Stomach smooth muscle (tissue), 2 donors: Measurements from ENCODE around the gene PDXK.

Source experiments
- H3K27ac ChIP-seq: one replicate; pipeline ENCODE4 v1.7.0; 2013; ENCODE audit warnings: mild to moderate bottlenecking, low read length, inconsistent platforms
- H3K27me3 ChIP-seq, 2 donors: one replicate each; pipeline ENCODE4 v1.7.0; 2013; ENCODE audit warnings: low read length in 2 of 2; ENCODE audit not compliant: insufficient read depth in 2 of 2, control insufficient read depth in 1 of 2
- H3K36me3 ChIP-seq, 2 donors: one replicate each; pipeline ENCODE4 v1.7.0; 2013; ENCODE audit warnings: low read length in 2 of 2; ENCODE audit not compliant: control insufficient read depth in 2 of 2, insufficient read depth in 2 of 2
- H3K4me1 ChIP-seq: one replicate; pipeline ENCODE4 v1.7.0; 2013; ENCODE audit warnings: low read length; ENCODE audit not compliant: control insufficient read depth, insufficient read depth
- H3K4me3 ChIP-seq, 2 donors: one replicate each; pipeline ENCODE4 v1.7.0; 2013; ENCODE audit warnings: low read length in 2 of 2
- H3K9ac ChIP-seq, 2 donors: one replicate each; pipeline ENCODE4 v1.7.0; 2013; ENCODE audit warnings: low read length in 2 of 2, mild to moderate bottlenecking in 1 of 2
- H3K9me3 ChIP-seq, 2 donors: one replicate each; pipeline ENCODE4 v1.7.0; 2013; ENCODE audit warnings: low read length in 2 of 2; ENCODE audit not compliant: control insufficient read depth in 2 of 2
- donor health status: healthy.
- donor health status: Pancreatic carcinoma.

The PDXK gene

GRCh38 chr21:43735236-43736091 lies 16.5 kb downstream of the PDXK start:
- no peak overlapping the region for H3K27ac ChIP-seq
- H3K27me3 ChIP-seq: no peaks in the 10 kb centered on the region
- H3K36me3 ChIP-seq: peaks cover 3 to 4% of the 10 kb centered on the region in 2 donors
- H3K9ac ChIP-seq: no peak overlapping the region
- no peak overlapping the region for H3K4me3 ChIP-seq
- H3K4me1 ChIP-seq: peaks cover 6% of the 10 kb centered on the region
- no peaks in the 10 kb centered on the region for H3K9me3 ChIP-seq

DNA sequence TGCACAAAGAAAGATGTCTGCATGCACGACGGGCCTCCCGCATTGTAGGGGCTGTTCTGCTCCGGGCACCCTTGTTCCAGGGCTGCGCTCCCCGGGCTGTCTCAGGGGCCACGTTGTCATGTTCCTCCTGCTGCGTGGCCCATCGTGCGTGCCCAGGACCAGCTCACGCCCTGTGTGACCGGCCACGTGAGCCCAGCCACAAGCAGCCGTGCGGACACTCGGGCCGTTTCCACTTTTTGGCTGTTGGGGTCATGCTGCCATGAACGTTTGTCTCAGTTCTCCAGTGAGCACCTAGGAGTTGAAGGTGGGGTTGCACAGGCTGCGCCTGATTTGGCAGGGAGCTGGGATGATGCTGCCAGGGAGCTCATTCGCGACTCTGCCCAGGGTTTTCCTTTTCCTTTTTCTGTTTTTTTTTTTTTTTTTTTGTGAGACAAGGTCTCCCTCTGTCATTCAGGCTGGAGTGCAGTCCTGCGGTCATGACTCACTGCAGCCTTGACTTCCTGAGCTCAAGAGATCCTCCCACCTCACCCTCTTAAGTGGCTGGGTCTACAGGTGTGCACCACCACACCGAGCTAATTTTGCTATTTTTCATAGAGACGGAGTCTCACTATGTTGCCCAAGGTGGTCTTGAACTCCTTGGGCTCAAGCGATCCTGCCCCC lies 17.4 kb downstream of the PDXK start:
- Histone ChIP-seq H3K27ac (no peak overlapping the region), H3K4me3 (no peak overlapping the region), H3K27me3 (no peaks in the 10 kb centered on the region), H3K9ac (no peak overlapping the region), H3K36me3 (peaks cover 3 to 4% of the 10 kb centered on the region in 2 donors), H3K4me1 (peaks cover 6% of the 10 kb centered on the region), H3K9me3 (no peaks in the 10 kb centered on the region)

DNA sequence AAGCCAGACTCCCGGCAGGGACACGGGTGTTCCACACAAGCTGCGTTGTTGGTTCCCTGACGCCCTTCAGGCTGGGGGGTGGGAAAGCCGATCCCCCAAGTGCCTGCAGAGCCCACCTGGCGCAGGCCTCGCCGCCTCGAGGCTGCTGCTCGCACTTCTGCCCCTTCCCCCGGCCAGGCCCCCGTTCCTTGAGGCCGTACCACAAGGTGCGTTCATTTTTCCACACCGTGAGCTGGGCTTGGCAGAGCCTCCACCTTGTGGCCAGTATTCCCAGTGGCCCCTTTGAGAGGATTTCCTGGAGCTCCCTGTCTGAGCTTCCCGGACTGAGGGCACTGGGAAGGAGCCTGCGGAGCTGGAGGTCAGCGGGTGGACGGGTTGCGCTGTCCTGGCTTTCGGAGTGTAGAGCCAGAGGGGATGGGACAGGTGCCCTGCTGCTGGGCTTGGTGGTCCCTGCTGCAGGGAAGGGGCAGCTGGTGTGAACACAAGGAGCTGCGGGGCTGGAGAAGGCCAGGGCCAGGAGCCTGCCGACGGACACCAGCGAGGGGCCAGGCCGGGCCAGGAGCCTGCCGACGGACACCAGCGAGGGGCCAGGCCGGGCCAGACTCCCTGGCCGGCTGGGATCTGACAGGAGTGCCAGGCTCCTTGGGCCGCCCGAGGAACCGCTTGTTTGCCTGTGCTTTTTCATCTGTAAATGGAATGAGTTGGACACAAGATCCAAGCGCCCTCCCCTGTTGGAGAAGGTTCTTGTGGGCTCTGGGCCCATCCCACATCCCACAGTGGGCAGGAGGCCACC lies 18.4 kb downstream of the PDXK start:
- no peaks in the 10 kb centered on the region for H3K27me3 ChIP-seq
- no peak overlapping the region for H3K4me3 ChIP-seq
- H3K9me3 ChIP-seq: no peaks in the 10 kb centered on the region
- H3K9ac ChIP-seq: no peak overlapping the region
- H3K4me1 ChIP-seq: peaks cover 9% of the 10 kb centered on the region
- peaks cover 2 to 4% of the 10 kb centered on the region in 2 donors for H3K36me3 ChIP-seq
- no peak overlapping the region for H3K27ac ChIP-seq

GRCh38 chr21:43739621-43740435 lies 20.9 kb downstream of the PDXK start:
- H3K36me3 ChIP-seq: peaks cover 8 to 11% of the 10 kb centered on the region in 2 donors
- no peak overlapping the region for H3K9ac ChIP-seq
- no peak overlapping the region for H3K27ac ChIP-seq
- no peaks in the 10 kb centered on the region for H3K9me3 ChIP-seq
- no peaks in the 10 kb centered on the region for H3K27me3 ChIP-seq
- H3K4me3 ChIP-seq: no peak overlapping the region
- peaks cover 3% of the 10 kb centered on the region for H3K4me1 ChIP-seq

- H3K9me3 ChIP-seq: no peaks in the 10 kb centered on the region
- peaks cover 9 to 12% of the 10 kb centered on the region in 2 donors for H3K36me3 ChIP-seq
- H3K27me3 ChIP-seq: no peaks in the 10 kb centered on the region
- H3K27ac ChIP-seq: peak overlapping the region; percentile 62
- H3K4me3 ChIP-seq: peak overlapping the region in 1 of 2 donors; percentile 44
- H3K4me1 ChIP-seq: peaks cover 3% of the 10 kb centered on the region
- H3K9ac ChIP-seq: no peak overlapping the region
Measured at GRCh38 chr21:43740497-43741156, 21.7 kb downstream of the PDXK start.

DNA sequence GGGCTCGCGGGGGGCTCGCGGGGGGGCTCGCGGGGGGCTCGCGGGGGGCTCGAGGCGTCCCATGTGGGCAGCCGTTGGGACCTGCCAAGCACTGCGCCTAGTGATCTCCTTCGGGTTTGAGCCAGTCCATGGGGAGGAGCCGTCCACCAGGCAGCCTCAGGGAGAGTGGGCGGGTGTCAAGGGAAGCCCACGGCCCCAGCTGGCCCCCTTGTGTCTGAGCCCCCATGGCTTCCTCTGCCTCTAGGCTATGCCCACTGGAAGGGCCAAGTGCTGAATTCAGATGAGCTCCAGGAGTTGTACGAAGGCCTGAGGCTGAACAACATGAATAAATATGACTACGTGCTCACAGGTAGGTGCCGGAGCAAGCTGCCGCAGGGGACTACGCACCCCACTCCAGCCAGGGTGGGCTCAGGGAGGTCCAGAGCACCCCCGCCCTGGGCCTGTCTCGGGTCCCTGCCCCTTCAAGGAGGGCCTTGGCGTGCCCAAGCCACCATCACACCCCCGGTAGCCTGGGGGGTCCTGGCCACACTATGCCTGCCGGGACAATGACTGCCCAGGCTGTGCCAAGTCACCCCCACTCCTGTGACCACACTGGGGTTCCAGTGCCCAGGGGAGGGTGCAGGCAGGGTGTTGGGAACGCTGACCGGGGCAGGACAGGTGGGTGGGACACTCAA lies 22.6 kb downstream of the PDXK start:
- peaks cover 3% of the 10 kb centered on the region for H3K4me1 ChIP-seq
- no peaks in the 10 kb centered on the region for H3K9me3 ChIP-seq
- no peak overlapping the region for H3K27ac ChIP-seq
- H3K27me3 ChIP-seq: no peaks in the 10 kb centered on the region
- H3K36me3 ChIP-seq: peaks cover 12 to 14% of the 10 kb centered on the region in 2 donors
- H3K4me3 ChIP-seq: no peak overlapping the region
- H3K9ac ChIP-seq: no peak overlapping the region

- peaks cover 12 to 17% of the 10 kb centered on the region in 2 donors for H3K36me3 ChIP-seq
- H3K4me3 ChIP-seq: no peak overlapping the region
- H3K4me1 ChIP-seq: peaks cover 3% of the 10 kb centered on the region
- no peak overlapping the region for H3K27ac ChIP-seq
- no peaks in the 10 kb centered on the region for H3K9me3 ChIP-seq
- no peaks in the 10 kb centered on the region for H3K27me3 ChIP-seq
- no peak overlapping the region for H3K9ac ChIP-seq
Measured at GRCh38 chr21:43743947-43744346, 25.0 kb downstream of the PDXK start.

DNA sequence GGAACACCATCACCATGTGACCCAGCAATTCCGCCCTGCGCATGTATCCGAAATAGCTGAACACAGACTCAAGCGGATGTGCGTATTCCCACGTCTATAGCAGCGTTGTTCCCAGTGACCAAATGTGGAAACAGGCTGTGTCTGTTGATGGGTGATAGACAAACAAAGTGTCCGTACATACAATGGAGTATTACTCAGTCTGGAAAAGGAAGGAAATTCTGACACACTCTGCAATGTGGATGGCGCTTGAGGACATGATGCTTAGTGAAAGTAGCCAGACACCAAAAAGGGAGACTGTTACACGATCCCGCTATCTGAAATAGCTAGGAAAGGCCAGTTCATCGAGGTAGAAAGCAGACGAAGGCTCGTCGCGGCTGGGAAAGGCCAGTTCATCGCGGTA lies 25.8 kb downstream of the PDXK start:
- H3K36me3 ChIP-seq: peaks cover 12 to 17% of the 10 kb centered on the region in 2 donors

GRCh38 chr21:43745772-43746517 lies 27.0 kb downstream of the PDXK start:
- no peaks in the 10 kb centered on the region for H3K27me3 ChIP-seq
- H3K27ac ChIP-seq: no peak overlapping the region
- H3K4me3 ChIP-seq: no peak overlapping the region
- no peaks in the 10 kb centered on the region for H3K9me3 ChIP-seq
- no peak overlapping the region for H3K9ac ChIP-seq
- H3K4me1 ChIP-seq: peaks cover 3% of the 10 kb centered on the region
- H3K36me3 ChIP-seq: peaks cover 16 to 26% of the 10 kb centered on the region in 2 donors

More for the DNA sequence above, 25.8 kb downstream of the PDXK start:
- H3K27me3 ChIP-seq: no peaks in the 10 kb centered on the region
- H3K27ac ChIP-seq: no peak overlapping the region
- H3K9ac ChIP-seq: no peak overlapping the region
- H3K9me3 ChIP-seq: no peaks in the 10 kb centered on the region
- peaks cover 3% of the 10 kb centered on the region for H3K4me1 ChIP-seq
- H3K4me3 ChIP-seq: no peak overlapping the region
